ENCODE measurements around the gene METTL21C. TPM values are rescaled to one million over a fixed set of nuclear protein-coding genes. Genes with fewer than 3 reads are reported as not detected.

The METTL21C gene
- polyA plus RNA-seq, 1 donor (not counting 4 experiments of a cell fraction or from before 2014, with no cell fraction given) = not detected

- dilution Hi-C loops (cut with MboI; ENCODE audit: extremely low pct_ligation_motif_present, low sequenced_read_pairs) = no loop called here
- no peak overlapping the region for H3K9ac ChIP-seq (ENCODE audit: control insufficient read depth, extremely low read depth, insufficient read depth, low read length)
- H3K4me1 ChIP-seq (ENCODE audit: control insufficient read depth, extremely low read depth, insufficient read depth, low read length) = no peaks in the 10 kb centered on the region
- H3K4me2 ChIP-seq (ENCODE audit: control insufficient read depth, extremely low read depth, insufficient read depth, low read depth, low read length) = no peak overlapping the region
- H3K79me2 ChIP-seq (ENCODE audit: control insufficient read depth, insufficient read depth, low read length) = no peaks in the 10 kb centered on the region
- peaks cover 4 to 7% of the 10 kb centered on the region in 2 experiments for H3K36me3 ChIP-seq (ENCODE audit: control insufficient read depth in 2 of 2, extremely low read depth in 1 of 2, insufficient read depth in 2 of 2, low read length in 2 of 2)
- no peaks in the 10 kb centered on the region for H3K9me1 ChIP-seq (ENCODE audit: control insufficient read depth, extremely low read depth, insufficient read depth, low read length)
- DNase-seq (ENCODE audit: low read depth, low spot score) (no peak), FAIRE-seq (no peak)
- no peak overlapping the region for H3K4me3 ChIP-seq (ENCODE audit: control insufficient read depth in 2 of 3, extremely low read depth in 1 of 3, insufficient read depth in 2 of 3, low read depth in 1 of 3, low read length in 3 of 3)
- H2AFZ ChIP-seq (ENCODE audit: control insufficient read depth, low read length) = no peak overlapping the region
- TF ChIP-seq, protein P1, sequence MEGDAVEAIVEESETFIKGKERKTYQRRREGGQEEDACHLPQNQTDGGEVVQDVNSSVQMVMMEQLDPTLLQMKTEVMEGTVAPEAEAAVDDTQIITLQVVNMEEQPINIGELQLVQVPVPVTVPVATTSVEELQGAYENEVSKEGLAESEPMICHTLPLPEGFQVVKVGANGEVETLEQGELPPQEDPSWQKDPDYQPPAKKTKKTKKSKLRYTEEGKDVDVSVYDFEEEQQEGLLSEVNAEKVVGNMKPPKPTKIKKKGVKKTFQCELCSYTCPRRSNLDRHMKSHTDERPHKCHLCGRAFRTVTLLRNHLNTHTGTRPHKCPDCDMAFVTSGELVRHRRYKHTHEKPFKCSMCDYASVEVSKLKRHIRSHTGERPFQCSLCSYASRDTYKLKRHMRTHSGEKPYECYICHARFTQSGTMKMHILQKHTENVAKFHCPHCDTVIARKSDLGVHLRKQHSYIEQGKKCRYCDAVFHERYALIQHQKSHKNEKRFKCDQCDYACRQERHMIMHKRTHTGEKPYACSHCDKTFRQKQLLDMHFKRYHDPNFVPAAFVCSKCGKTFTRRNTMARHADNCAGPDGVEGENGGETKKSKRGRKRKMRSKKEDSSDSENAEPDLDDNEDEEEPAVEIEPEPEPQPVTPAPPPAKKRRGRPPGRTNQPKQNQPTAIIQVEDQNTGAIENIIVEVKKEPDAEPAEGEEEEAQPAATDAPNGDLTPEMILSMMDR (optimal IDR thresholded peaks at IDR 0.05 in 1 of 3, IDR thresholded peaks at IDR 0.05 in 1 of 3, conservative IDR thresholded peaks at IDR 0.05 in 1 of 3; ENCODE audit: extremely low read depth in 1 of 3, insufficient read depth in 2 of 3, low read length in 3 of 3) = no peak
- TF ChIP-seq EZH2 (IDR thresholded peaks at IDR 0.05; ENCODE audit: low read length) = no peak
- H3K27me3 ChIP-seq (ENCODE audit: control insufficient read depth, extremely low read depth, insufficient read depth, low read length) = no peaks in the 10 kb centered on the region
- no peak overlapping the region for H3K27ac ChIP-seq (ENCODE audit: control insufficient read depth, insufficient read depth, low read length)
- no peaks in the 10 kb centered on the region for H4K20me1 ChIP-seq (ENCODE audit: control insufficient read depth, extremely low read depth, insufficient read depth, low read length)
- no peaks in the 10 kb centered on the region for H3K9me3 ChIP-seq (ENCODE audit: control insufficient read depth, low read depth, low read length)
These were observed 13.8 kb downstream of the METTL21C start for GRCh38 chr13:102680842-102681740.

GRCh38 chr13:102680133-102680717 lies 14.6 kb downstream of the METTL21C start:
- H3K4me1 ChIP-seq (ENCODE audit: control insufficient read depth, extremely low read depth, insufficient read depth, low read length) = no peaks in the 10 kb centered on the region
- peaks cover 4 to 7% of the 10 kb centered on the region in 2 experiments for H3K36me3 ChIP-seq (ENCODE audit: control insufficient read depth in 2 of 2, extremely low read depth in 1 of 2, insufficient read depth in 2 of 2, low read length in 2 of 2)
- no peak for FAIRE-seq
- H3K79me2 ChIP-seq (ENCODE audit: control insufficient read depth, insufficient read depth, low read length) = no peaks in the 10 kb centered on the region
- H3K4me3 ChIP-seq (ENCODE audit: control insufficient read depth in 2 of 3, extremely low read depth in 1 of 3, insufficient read depth in 2 of 3, low read depth in 1 of 3, low read length in 3 of 3) = no peak overlapping the region
- H3K27ac ChIP-seq (ENCODE audit: control insufficient read depth, insufficient read depth, low read length) = no peak overlapping the region
- no peaks in the 10 kb centered on the region for H3K27me3 ChIP-seq (ENCODE audit: control insufficient read depth, extremely low read depth, insufficient read depth, low read length)
- H3K9me3 ChIP-seq (ENCODE audit: control insufficient read depth, low read depth, low read length) = no peaks in the 10 kb centered on the region
- H3K9me1 ChIP-seq (ENCODE audit: control insufficient read depth, extremely low read depth, insufficient read depth, low read length) = no peaks in the 10 kb centered on the region
- no peak overlapping the region for H3K4me2 ChIP-seq (ENCODE audit: control insufficient read depth, extremely low read depth, insufficient read depth, low read depth, low read length)
- no peak for DNase-seq (ENCODE audit: low read depth, low spot score)
- no peak for TF ChIP-seq EZH2 (IDR thresholded peaks at IDR 0.05; ENCODE audit: low read length)
- TF ChIP-seq, protein P1 (optimal IDR thresholded peaks at IDR 0.05 in 1 of 3, IDR thresholded peaks at IDR 0.05 in 1 of 3, conservative IDR thresholded peaks at IDR 0.05 in 1 of 3; ENCODE audit: extremely low read depth in 1 of 3, insufficient read depth in 2 of 3, low read length in 3 of 3) = no peak
- H4K20me1 ChIP-seq (ENCODE audit: control insufficient read depth, extremely low read depth, insufficient read depth, low read length) = no peaks in the 10 kb centered on the region
- dilution Hi-C loops (cut with MboI; ENCODE audit: extremely low pct_ligation_motif_present, low sequenced_read_pairs) = no loop called here
- H3K9ac ChIP-seq (ENCODE audit: control insufficient read depth, extremely low read depth, insufficient read depth, low read length) = no peak overlapping the region
- H2AFZ ChIP-seq (ENCODE audit: control insufficient read depth, low read length) = no peak overlapping the region

All from keratinocyte (primary cell).